Choroid plexus epithelial cell (primary cell): ENCODE measurements around the gene MIER1.
"Not testable (repeated sequence)": the region's sequence is repeated elsewhere in the genome, so short reads cannot be mapped to it uniquely, and the experiment has no call there.

ENCODE experiments used
- DNase-seq: peaks from one replicate; pipeline ENCODE4 v3.0.0-alpha.2; 2010; ENCODE audit warnings: low read depth
- H3K4me3 ChIP-seq: 2 replicates; pipeline ENCODE4 v1.5.1; 2011; ENCODE audit warnings: low read depth, mild to moderate bottlenecking, control low read depth, low read length, moderate library complexity
- CTCF ChIP-seq: conservative IDR thresholded peaks from 2 replicates; pipeline ENCODE4 v1.5.1; 2011; ENCODE audit warnings: low read depth, mild to moderate bottlenecking, control low read depth, inconsistent platforms, low read length, moderate library complexity

The MIER1 gene

DNA sequence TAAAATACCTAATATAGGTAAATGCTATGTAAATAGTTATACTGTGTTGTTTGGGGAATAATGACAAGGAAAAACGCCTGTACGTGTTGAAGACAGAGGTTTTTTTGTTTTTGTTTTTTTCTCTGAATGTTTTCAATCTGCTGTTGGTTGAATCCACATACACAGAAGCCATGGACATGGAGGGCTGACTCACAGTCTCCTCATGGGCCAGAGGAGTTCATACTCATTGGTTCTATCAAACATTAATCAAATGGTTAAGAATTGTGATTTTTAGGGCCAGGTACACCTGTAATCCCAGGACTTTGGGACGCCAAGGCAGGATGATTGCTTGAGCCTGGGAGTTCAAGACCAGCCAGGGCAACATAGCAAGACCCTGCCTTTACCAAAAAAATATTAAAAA, 20.5 kb downstream of the MIER1 start:
- DNase-seq = peak; percentile 41
- TF ChIP-seq CTCF = no peak
- H3K4me3 ChIP-seq = no peak overlapping the region

DNA sequence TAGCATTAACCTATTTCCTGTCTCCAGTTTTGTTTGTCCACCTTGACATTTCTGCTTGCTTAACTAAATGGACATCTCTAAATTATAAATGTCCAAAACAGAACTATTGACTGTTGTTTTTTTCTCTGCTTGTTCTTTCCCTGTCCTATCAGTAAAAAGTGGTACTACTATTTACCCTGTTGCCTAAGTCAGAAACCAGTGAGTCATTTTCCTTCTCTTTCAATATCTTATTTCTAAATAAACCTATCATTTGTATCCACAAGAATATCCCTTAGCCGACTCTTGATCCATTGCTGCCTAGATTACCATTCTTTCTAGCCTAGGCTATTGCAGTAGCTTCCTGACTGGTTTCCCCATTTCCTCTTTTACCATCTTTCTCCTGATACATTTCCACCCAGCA, 22.5 kb downstream of the MIER1 start:
- DNase-seq = peak; percentile 41
- no peak for TF ChIP-seq CTCF

DNA sequence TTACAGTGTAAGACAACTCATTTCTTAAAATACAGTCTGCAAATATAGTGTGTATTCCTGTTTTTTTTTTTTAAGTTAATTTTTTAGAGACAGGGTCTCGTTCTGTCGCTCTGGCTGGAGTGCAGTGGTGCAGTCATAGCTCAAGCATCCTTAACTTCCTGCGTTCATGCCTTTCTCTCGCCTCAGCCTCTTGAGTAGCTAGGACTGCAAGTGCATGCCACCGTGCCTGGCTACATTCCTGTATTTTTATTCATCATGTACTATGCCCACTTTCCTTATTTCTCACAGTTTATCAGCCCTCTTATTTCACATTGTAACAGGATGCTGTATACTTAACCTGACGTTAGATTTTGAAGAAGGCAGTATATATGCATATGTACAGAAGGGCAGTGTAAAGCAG, 26.7 kb downstream of the MIER1 start:
- DNase-seq = peak; percentile 79
- H3K4me3 ChIP-seq = no peak overlapping the region
- no peak for TF ChIP-seq CTCF

More for the DNA sequence above, 22.5 kb downstream of the MIER1 start:
- H3K4me3 ChIP-seq = no peak overlapping the region

DNA sequence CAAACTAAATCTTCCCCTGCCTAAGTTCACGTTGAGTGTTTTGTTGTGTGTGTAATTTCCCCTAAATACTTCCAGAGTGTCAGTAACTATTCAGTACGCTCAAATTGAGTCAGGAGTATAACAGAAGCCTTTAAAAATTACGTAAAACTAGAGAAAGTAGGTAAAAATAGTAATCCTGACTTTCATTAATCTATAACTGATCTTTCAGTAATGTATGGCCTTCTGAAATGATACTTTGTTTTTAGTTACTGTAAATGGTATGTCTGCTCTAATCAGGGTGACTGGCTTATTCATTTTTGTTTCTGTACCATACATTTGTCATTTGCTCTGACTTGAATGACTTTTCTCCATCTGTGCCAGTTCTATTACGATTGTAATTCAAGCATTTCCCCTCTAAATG, 29.4 kb downstream of the MIER1 start:
- no peak overlapping the region for H3K4me3 ChIP-seq
- no peak for DNase-seq
- no peak for TF ChIP-seq CTCF

DNA sequence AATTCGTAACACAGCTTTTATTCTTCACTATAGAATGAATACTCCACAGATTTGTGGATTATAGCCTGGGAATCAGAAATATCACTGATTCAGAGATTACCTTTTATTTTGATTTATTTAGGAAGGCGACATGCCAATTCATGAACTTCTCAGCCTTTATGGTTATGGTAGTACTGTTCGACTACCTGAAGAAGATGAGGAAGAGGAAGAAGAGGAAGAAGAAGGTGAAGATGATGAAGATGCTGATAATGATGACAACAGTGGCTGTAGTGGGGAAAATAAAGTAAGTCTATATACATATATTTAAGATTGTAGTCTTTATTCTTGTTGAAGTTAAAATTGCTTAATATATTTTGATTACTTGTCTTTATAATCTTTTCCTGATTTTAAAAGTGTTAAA, 33.1 kb downstream of the MIER1 start:
- DNase-seq = no peak
- TF ChIP-seq CTCF = no peak
- H3K4me3 ChIP-seq = no peak overlapping the region

DNA sequence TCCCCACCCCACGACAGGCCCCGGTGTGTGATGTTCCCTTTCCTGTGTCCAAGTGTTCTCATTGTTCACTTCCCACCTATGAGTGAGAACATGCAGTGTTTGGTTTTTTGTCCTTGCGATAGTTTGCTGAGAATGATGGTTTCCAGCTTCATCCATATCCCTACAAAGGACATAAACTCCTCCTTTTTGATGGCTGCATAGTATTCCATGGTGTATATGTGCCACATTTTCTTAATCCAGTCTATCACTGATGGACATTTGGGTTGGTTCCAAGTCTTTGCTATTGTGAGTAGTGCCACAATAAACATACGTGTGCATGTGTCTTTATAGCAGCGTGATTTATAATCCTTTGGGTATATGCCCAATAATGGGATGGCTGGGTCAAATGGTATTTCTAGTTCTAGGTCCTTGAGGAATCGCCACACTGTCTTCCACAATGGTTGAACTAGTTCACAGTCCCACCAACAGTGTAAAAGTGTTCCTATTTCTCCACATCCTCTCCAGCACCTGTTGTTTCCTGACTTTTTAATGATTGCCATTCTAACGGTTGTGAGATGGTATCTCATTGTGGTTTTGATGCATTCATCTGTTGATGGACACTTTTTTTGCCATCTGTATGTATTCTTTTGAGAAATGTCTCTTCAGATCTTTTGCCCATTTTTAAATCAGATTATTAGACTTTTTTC, 41.5 kb downstream of the MIER1 start:
- not testable (repeated sequence) for DNase-seq, H3K4me3 ChIP-seq

GRCh38 chr1:66968574-66968973, 43.8 kb downstream of the MIER1 start:
- peak; percentile 21 for DNase-seq

More at GRCh38 chr1:66968574-66968973, 43.8 kb downstream of the MIER1 start:
- no peak for TF ChIP-seq CTCF
- no peak overlapping the region for H3K4me3 ChIP-seq
